HuH-7 (cell line): ENCODE data around the gene PRICKLE2.

Source experiments
- DNase-seq: peaks from one replicate; pipeline ENCODE4 v3.0.0; 2011; ENCODE audit warnings: low spot score

Gene PRICKLE2, protein sequence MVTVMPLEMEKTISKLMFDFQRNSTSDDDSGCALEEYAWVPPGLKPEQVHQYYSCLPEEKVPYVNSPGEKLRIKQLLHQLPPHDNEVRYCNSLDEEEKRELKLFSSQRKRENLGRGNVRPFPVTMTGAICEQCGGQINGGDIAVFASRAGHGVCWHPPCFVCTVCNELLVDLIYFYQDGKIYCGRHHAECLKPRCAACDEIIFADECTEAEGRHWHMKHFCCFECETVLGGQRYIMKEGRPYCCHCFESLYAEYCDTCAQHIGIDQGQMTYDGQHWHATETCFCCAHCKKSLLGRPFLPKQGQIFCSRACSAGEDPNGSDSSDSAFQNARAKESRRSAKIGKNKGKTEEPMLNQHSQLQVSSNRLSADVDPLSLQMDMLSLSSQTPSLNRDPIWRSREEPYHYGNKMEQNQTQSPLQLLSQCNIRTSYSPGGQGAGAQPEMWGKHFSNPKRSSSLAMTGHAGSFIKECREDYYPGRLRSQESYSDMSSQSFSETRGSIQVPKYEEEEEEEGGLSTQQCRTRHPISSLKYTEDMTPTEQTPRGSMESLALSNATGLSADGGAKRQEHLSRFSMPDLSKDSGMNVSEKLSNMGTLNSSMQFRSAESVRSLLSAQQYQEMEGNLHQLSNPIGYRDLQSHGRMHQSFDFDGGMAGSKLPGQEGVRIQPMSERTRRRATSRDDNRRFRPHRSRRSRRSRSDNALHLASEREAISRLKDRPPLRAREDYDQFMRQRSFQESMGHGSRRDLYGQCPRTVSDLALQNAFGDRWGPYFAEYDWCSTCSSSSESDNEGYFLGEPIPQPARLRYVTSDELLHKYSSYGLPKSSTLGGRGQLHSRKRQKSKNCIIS

GRCh38 chr3:64224826-64225610, at the start of gene PRICKLE2:
Gene PRICKLE2 (minus strand): TSS chr3:64225466. CDS start chr3:64198927, 26,539 bp downstream.
- no peak for DNase-seq

GRCh38 chr3:64272842-64273241, 47.6 kb upstream of the PRICKLE2 start:
- DNase-seq, result no peak

DNA sequence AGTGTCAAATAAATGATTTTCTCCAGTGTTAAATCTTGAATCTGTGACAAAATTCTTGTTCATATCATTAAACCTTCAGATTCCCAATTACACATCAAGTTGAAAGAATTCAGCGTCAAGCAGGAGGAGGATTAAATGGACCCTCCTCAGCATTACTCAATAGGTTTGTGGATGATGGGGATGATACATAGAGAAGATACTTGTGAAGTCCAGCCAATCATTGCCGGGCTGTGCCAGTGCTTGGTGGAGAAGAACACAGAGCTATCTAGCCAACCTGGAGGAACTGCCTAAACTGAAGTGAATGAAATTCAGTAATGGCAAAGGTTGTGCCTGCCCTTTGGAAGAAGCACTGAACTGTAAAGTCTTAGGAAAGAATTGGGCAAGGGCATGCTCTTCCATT, 47.0 kb upstream of the PRICKLE2 start:
- no peak for DNase-seq

- no peak for DNase-seq
Measured at GRCh38 chr3:64271631-64272030, 46.4 kb upstream of the PRICKLE2 start.

DNA sequence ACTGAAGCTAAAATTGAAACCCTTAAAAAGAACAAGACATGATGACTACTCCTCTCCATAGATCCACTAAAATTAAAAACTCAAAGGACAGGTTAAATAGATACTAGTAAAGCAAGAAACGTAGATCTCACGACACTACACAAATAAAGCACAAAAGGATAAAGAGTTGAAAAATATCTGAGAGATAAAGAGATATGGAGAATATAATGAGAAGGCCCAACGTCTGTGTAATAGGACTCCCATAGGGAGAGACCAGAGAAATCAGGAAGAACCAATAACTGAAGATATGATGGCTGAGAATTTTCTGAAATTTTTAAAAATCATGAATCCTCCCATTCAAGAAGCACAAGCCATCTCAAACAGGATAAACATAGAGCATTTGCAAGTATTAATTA, 45.6 kb upstream of the PRICKLE2 start:
- DNase-seq, result no peak

GRCh38 chr3:64270142-64270865, 45.0 kb upstream of the PRICKLE2 start:
- no peak for DNase-seq

DNA sequence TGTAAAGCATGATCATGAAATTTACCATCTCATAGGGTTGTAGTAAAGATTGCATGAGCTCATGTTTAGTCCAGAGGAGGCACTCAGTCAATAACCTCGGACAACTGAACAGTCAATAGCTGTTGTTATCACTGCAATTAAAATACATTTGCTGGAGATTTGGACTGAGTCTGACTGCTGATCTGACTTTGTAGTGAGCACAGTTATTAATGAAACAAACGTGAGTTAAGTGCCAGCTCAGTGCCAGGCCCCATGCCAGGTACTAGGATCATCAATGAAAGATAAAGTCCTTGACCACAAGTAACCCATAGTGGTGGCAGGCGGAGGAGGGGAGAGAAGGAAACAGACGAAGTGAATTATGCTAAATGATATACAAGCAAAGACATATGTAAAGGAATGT, 43.7 kb upstream of the PRICKLE2 start:
- no peak for DNase-seq

GRCh38 chr3:64267721-64268604, 42.7 kb upstream of the PRICKLE2 start:
- DNase-seq, result no peak

DNA sequence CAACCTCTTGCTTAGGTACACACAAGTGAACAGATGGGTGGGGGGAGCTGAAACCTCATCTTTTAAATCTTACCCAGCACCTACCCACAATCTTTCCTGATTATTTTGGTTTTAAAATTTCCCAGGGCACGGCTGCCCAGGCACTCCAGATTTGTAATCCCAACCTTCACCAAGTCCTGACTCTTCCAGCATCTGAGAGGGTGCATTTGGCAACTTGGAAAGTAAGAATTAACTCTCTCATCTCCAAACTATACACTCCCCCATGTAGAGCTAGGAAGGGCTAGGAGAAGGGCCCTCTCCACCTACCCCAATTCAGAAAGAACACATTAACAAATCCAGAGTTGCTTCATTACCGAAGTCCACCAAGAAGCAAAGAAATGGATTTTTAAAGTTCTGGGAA, 41.7 kb upstream of the PRICKLE2 start:
- no peak for DNase-seq

DNA sequence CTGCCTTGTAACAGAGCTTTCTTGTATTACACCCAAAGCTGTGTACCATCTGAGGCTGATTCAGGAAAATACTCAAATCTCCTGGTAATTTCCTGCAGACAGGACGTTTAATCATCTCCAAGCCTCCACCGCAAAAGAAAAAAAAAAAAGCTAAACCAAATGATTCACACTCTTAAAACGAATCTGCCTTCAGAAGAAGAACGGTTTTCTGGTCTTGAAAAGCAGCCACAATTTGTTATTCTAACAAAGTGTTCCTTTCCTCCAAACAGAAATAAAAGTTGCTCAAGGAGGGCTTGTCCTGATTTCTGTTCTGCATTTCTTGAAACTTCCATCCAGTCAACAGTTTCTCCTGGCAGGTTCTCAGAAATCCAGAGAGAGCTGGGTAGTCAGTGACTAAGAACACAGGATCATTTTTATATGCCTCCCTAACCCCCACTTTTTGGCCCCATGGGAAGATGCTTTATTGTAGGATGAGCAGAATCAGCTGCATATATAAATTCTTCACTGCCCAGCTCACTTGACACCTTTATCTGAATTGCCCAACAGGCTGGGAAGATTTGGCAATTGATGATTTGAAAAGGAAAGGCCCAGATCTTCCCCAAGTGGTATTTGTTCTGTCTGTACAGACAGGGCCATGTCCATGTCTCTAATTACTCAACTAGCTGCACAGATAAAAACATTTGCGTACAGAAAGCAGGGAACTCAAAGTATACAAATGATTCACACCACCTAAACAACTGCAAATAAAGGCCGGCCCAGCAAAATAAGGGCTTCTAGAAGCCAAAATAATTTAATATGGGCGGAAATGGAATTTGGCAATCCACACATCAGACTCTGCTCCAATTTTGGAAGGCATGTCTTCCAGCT, 41.0 kb upstream of the PRICKLE2 start:
- no peak for DNase-seq

DNA sequence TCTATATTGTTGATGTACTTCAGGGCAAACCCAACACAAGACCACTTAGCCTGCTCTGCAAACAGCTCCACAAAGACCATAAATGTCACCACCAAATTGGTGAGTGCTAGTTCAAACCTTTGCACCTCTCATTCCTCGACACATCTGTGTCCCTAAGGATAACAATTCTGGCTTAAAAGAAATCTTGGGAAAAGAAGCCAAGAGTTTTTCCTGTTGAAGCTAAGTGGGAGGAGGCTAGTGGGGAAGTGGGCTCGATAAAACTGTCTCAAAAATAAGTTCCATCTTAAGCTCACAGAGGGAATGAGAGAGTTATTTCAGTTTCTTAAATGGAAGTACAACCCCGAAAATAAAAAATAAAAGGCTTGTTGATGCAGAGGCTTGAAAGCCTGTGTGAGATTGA, 40.4 kb upstream of the PRICKLE2 start:
- no peak for DNase-seq

- DNase-seq, result no peak
Measured at GRCh38 chr3:64264501-64265109, 39.3 kb upstream of the PRICKLE2 start.

GRCh38 chr3:64262574-64263114, 37.4 kb upstream of the PRICKLE2 start:
- DNase-seq, result no peak

DNA sequence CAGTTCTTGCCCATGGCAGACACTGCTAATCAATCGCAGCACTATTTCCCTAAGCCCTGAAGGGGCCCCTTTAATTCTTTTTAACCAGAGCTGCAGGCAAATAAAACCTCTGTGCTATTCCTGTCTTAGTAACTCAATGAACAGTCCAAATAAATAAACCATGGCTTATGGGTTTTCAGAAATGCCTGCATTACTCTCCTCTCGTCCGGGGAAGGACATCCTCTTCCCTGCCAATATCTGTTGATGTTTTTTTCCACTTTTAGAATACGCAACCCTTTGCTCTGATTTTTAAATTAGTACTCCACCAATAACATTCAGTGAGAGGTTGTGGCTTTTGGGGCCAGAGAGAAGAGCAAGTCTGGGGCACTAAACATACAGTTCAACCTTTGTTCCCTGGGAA, 35.2 kb upstream of the PRICKLE2 start:
- no peak for DNase-seq

DNA sequence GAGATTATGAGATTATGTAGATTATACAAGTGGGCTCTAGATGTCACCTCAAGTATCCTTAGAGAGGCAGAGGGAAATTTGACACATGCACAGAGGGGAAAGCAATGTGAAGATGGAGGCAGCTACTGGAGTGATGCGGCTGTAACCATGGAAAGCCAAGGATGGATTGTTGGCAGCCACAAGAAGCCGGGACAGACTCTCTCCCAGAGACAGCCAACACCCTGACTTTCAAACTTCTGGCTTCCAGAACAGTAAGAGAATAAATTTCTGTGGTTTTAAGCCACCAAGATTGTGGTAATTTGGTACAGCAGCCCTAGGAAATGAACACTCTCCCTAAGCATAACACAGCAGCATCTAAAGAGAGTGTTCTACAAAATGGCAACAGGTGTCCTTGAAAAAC, 34.4 kb upstream of the PRICKLE2 start:
- DNase-seq, result no peak

DNA sequence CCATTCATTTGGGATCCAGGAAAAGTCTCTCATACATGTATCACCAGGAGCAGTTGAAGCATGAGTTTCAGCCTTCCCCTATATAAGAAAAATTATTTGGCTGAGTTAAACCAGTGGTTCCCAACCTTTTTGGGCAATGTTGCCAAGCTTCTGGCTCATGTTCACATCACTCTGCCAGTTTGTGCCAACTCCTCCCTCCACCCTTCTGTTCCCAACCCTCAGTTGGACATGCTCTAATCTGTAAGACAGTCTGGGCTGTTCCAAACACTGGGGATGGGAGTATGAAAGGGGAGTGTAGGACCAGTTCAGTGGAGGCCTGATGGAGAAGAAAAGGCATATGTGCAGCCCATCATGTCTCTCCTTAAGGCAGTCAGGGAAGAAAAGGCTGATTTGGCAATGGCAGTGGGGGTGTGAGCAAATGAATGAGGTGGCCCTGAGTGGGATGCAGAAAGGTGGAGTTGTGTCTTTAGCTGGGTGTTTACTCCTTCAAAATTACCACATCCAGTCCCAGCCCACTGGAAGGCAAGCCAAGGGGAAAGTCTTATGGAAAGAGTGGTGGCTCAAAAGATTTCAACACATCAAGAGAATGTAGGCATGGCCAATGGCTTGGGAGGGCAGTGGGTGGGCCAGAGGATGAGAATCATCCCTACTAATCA, 32.0 kb upstream of the PRICKLE2 start:
- DNase-seq, result no peak

DNA sequence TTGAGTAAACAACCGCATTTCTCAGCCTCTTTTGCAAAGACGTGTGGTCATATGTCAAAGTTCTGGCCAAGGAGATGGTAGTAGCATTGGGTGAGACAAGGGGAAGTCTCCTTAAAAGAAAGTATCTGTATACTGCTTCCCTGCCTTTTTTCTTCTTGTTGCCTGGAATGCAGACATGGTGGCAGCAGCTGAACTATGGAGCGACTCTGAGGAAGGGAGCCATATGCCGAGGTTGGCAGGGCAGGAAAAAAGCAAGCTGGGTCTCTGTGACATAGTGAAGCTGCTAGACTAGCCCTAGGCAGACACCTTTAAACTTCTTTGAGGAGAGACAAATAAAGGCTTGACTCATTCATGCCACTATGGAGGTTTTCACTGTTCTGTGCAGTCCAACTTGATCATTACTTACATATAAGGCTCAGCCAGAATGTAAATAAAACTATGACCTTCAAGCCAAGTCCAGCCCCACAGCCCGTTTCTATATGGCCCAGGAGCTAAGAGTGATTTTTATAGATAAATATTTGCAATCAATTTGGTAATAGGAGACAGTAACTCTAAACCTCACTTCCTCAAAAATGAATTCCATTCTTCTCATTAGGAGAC, 30.6 kb upstream of the PRICKLE2 start:
- DNase-seq, result no peak

DNA sequence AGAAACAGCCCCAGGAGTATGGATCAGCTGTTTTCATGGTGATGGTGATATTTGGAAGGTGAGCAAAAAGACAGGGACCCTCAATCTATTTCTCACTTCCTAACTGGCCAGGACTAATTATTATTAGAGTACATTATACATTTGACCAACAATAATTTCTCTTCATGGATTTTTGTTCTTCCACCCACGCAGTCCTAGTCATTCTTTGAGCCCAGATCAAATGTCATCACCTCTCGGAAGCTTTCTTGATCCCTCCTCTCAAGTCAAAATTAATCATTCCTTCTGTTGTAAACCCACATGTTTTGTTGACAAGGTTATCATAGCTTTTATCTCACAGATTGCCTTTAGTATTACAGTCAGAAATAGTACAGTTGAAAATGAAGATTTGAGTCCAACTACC, 29.2 kb upstream of the PRICKLE2 start:
- no peak for DNase-seq
